HUES48 (cell line): ENCODE measurements around the gene APOC4.
"Not testable (repeated sequence)": the region's sequence is repeated elsewhere in the genome, so short reads cannot be mapped to it uniquely, and the experiment has no call there.

ENCODE experiments used
- H3K27ac ChIP-seq: one replicate; pipeline ENCODE4 v1.7.0; 2013; ENCODE audit warnings: low read depth, low read length, inconsistent platforms
- H3K27me3 ChIP-seq: 2 replicates; pipeline ENCODE4 v1.6.1; 2013; ENCODE audit warnings: mild to moderate bottlenecking, low read length; ENCODE audit not compliant: control insufficient read depth, insufficient read depth
- H3K36me3 ChIP-seq: 2 replicates; pipeline ENCODE4 v1.6.1; 2013; ENCODE audit warnings: low read length; ENCODE audit not compliant: control insufficient read depth, insufficient read depth
- H3K4me1 ChIP-seq: 2 replicates; pipeline ENCODE4 v1.6.1; 2013; ENCODE audit warnings: mild to moderate bottlenecking, low read length; ENCODE audit not compliant: control insufficient read depth, insufficient read depth
- H3K4me3 ChIP-seq: 2 replicates; pipeline ENCODE4 v1.5.1; 2013; ENCODE audit warnings: mild to moderate bottlenecking, low read depth, low read length
- H3K9ac ChIP-seq: 2 replicates; pipeline ENCODE4 v1.6.1; 2013; ENCODE audit warnings: mild to moderate bottlenecking, low read depth, low read length, moderate library complexity
- H3K9me3 ChIP-seq: 2 replicates; pipeline ENCODE4 v1.6.1; 2013; ENCODE audit warnings: low read length; ENCODE audit not compliant: control insufficient read depth, insufficient read depth

The APOC4 gene

GRCh38 chr19:44925114-44925891, 16.7 kb upstream of the APOC4 start:
- H3K9me3 ChIP-seq: no peaks in the 10 kb centered on the region
- H3K9ac ChIP-seq: no peak overlapping the region
- H3K4me1 ChIP-seq: peaks cover 2% of the 10 kb centered on the region; the same call in 1 of the 2 replicates
- no peak overlapping the region for H3K27ac ChIP-seq
- H3K27me3 ChIP-seq: no peaks in the 10 kb centered on the region
- H3K4me3 ChIP-seq: no peak overlapping the region
- no peaks in the 10 kb centered on the region for H3K36me3 ChIP-seq

GRCh38 chr19:44926245-44927077, 15.6 kb upstream of the APOC4 start:
- H3K9ac ChIP-seq, H3K4me3 ChIP-seq, H3K27me3 ChIP-seq, H3K27ac ChIP-seq, H3K9me3 ChIP-seq, H3K36me3 ChIP-seq, H3K4me1 ChIP-seq: not testable (repeated sequence)

- Histone ChIP-seq H3K27ac (no peak overlapping the region), H3K9ac (no peak overlapping the region)
These were observed 14.3 kb upstream of the APOC4 start for GRCh38 chr19:44927746-44928145.

GRCh38 chr19:44930088-44930487, 11.9 kb upstream of the APOC4 start:
- Histone ChIP-seq H3K27ac (no peak overlapping the region), H3K27me3 (no peaks in the 10 kb centered on the region), H3K9ac (no peak overlapping the region), H3K36me3 (no peaks in the 10 kb centered on the region), H3K9me3 (no peaks in the 10 kb centered on the region), H3K4me1 (peaks cover 2% of the 10 kb centered on the region; the same call in 1 of the 2 replicates), H3K4me3 (no peak overlapping the region)

More at GRCh38 chr19:44927746-44928145, 14.3 kb upstream of the APOC4 start:
- Histone ChIP-seq H3K27me3 (no peaks in the 10 kb centered on the region), H3K4me3 (no peak overlapping the region), H3K36me3 (no peaks in the 10 kb centered on the region), H3K9me3 (no peaks in the 10 kb centered on the region), H3K4me1 (peaks cover 2% of the 10 kb centered on the region; the same call in 1 of the 2 replicates)

GRCh38 chr19:44931541-44931940, 10.5 kb upstream of the APOC4 start:
- H3K4me3 ChIP-seq: no peak overlapping the region
- H3K9me3 ChIP-seq: no peaks in the 10 kb centered on the region
- no peak overlapping the region for H3K9ac ChIP-seq
- peaks cover 2% of the 10 kb centered on the region; the same call in 1 of the 2 replicates for H3K4me1 ChIP-seq
- H3K27me3 ChIP-seq: no peaks in the 10 kb centered on the region
- no peaks in the 10 kb centered on the region for H3K36me3 ChIP-seq
- no peak overlapping the region for H3K27ac ChIP-seq

- H3K27ac ChIP-seq: no peak overlapping the region
- H3K27me3 ChIP-seq: no peaks in the 10 kb centered on the region
- H3K4me1 ChIP-seq: no peaks in the 10 kb centered on the region
- no peak overlapping the region for H3K4me3 ChIP-seq
- H3K36me3 ChIP-seq: no peaks in the 10 kb centered on the region
- no peaks in the 10 kb centered on the region for H3K9me3 ChIP-seq
- no peak overlapping the region for H3K9ac ChIP-seq
These were observed 2.4 kb upstream of the APOC4 start for GRCh38 chr19:44939668-44940067.

- H3K9ac ChIP-seq: no peak overlapping the region
- no peaks in the 10 kb centered on the region for H3K36me3 ChIP-seq
- no peaks in the 10 kb centered on the region for H3K27me3 ChIP-seq
- H3K4me1 ChIP-seq: no peaks in the 10 kb centered on the region
- H3K27ac ChIP-seq: no peak overlapping the region
- no peak overlapping the region for H3K4me3 ChIP-seq
- H3K9me3 ChIP-seq: no peaks in the 10 kb centered on the region
These were observed 1.8 kb downstream of the APOC4 start for GRCh38 chr19:44943801-44944249.

GRCh38 chr19:44947041-44947581, 5.1 kb downstream of the APOC4 start:
- H3K27ac ChIP-seq: no peak overlapping the region
- H3K4me1 ChIP-seq: no peaks in the 10 kb centered on the region
- H3K27me3 ChIP-seq: no peaks in the 10 kb centered on the region
- H3K36me3 ChIP-seq: peaks cover 7% of the 10 kb centered on the region; the same call in 1 of the 2 replicates
- no peak overlapping the region for H3K9ac ChIP-seq
- H3K9me3 ChIP-seq: no peaks in the 10 kb centered on the region
- H3K4me3 ChIP-seq: no peak overlapping the region

- H3K9me3 ChIP-seq: no peaks in the 10 kb centered on the region
- H3K36me3 ChIP-seq: peaks cover 7% of the 10 kb centered on the region; the same call in 1 of the 2 replicates
- no peak overlapping the region for H3K27ac ChIP-seq
- H3K9ac ChIP-seq: no peak overlapping the region
- H3K4me3 ChIP-seq: no peak overlapping the region
- no peaks in the 10 kb centered on the region for H3K27me3 ChIP-seq
- no peaks in the 10 kb centered on the region for H3K4me1 ChIP-seq
These were observed 6.2 kb downstream of the APOC4 start for GRCh38 chr19:44948237-44948636.

- no peak overlapping the region for H3K27ac ChIP-seq
- H3K4me3 ChIP-seq: no peak overlapping the region
- no peaks in the 10 kb centered on the region for H3K4me1 ChIP-seq
These were observed 6.8 kb downstream of the APOC4 start for GRCh38 chr19:44948763-44949374.

More at GRCh38 chr19:44948763-44949374, 6.8 kb downstream of the APOC4 start:
- Histone ChIP-seq H3K9me3 (no peaks in the 10 kb centered on the region), H3K27me3 (no peaks in the 10 kb centered on the region), H3K9ac (no peak overlapping the region), H3K36me3 (peaks cover 7% of the 10 kb centered on the region; the same call in 1 of the 2 replicates)
